PC-3 (cell line): ENCODE data around the gene TBC1D32.
"Not testable (repeated sequence)": the region's sequence is repeated elsewhere in the genome, so short reads cannot be mapped to it uniquely, and the experiment has no call there.

Experiments
- CTCF ChIP-seq: fragments of 300-600 bp; sonication (generic); conservative IDR thresholded peaks from 2 replicates; pipeline ENCODE4 v1.5.1; 2017; ENCODE audit warnings: antibody characterized with exemption, low read depth, mild to moderate bottlenecking, low read length
- EZH2phosphoT487 ChIP-seq: fragments of 300-600 bp; sonication (generic); IDR thresholded peaks from 2 replicates; pipeline ENCODE4 v1.6.1; 2018; ENCODE audit warnings: mild to moderate bottlenecking, antibody characterized with exemption, low read length, borderline replicate concordance

- TF ChIP-seq CTCF, EZH2phosphoT487: not testable (repeated sequence)
These were observed 586 bp downstream of the TBC1D32 start for GRCh38 chr6:121333694-121334093.
